ENCODE measurements around the gene MFN2.

GRCh38 chr1:12037486-12038355, 57.5 kb downstream of the MFN2 start:
- TF ChIP-seq CTCF (conservative IDR thresholded peaks at IDR 0.05) = no peak
- no peak for TF ChIP-seq EZH2 (IDR thresholded peaks at IDR 0.05; ENCODE audit: low read depth)
